ENCODE results near the gene LRRN2. TPM values are rescaled to one million over a fixed set of nuclear protein-coding genes. Genes with fewer than 3 reads are reported as not detected.
"Not testable (repeated sequence)": the region's sequence is repeated elsewhere in the genome, so short reads cannot be mapped to it uniquely, and the experiment has no call there.

Gene LRRN2
- total RNA-seq, 1 experiment from 2014 or later, result 5.8 TPM

- Histone ChIP-seq H3K18ac (ENCODE audit: insufficient read length, low read depth, low read length) (no peak overlapping the region), H4K20me1 (ENCODE audit: control insufficient read depth, insufficient read depth, insufficient read length) (no peaks in the 10 kb centered on the region), H3K9me3 (ENCODE audit: control insufficient read depth, low read depth, low read length) (no peaks in the 10 kb centered on the region), H3K79me1 (ENCODE audit: insufficient read depth, low read depth, low read length, poor library complexity, severe bottlenecking) (no peaks in the 10 kb centered on the region), H4K5ac (ENCODE audit: insufficient read length, low read depth, low read length) (no peak overlapping the region), H2BK12ac (ENCODE audit: insufficient read length, low read depth, low read length) (no peak overlapping the region), H3K79me2 (ENCODE audit: insufficient read depth, low read length) (no peaks in the 10 kb centered on the region), H2BK5ac (ENCODE audit: insufficient read length, low read length) (no peak overlapping the region), H3T11ph (ENCODE audit: low read length) (no peak overlapping the region), H2BK120ac (ENCODE audit: low read depth, low read length, poor library complexity, severe bottlenecking) (no peak overlapping the region), H3K4me1 (ENCODE audit: insufficient read depth, low read length) (peaks cover 18% of the 10 kb centered on the region), H3K56ac (ENCODE audit: insufficient read length, low read depth, low read length) (no peak overlapping the region), H3K4ac (ENCODE audit: low read depth, low read length) (no peak overlapping the region), H4K8ac (replicated peaks; ENCODE audit: insufficient read length, low read depth, low read length) (no peak overlapping the region), H3K4me2 (ENCODE audit: insufficient read depth, insufficient read length, low read length) (no peak overlapping the region), H2AFZ (ENCODE audit: low read length) (no peak overlapping the region), H4K91ac (ENCODE audit: insufficient read length, low read depth, low read length) (no peak overlapping the region), H2BK20ac (ENCODE audit: low read depth, low read length, poor library complexity, severe bottlenecking) (no peak overlapping the region), H3K27ac (ENCODE audit: insufficient read length, low read depth, low read length) (no peak overlapping the region), H2AK5ac (ENCODE audit: insufficient read length, low read length) (no peak overlapping the region), H3K14ac (ENCODE audit: insufficient read depth, low read length) (no peak overlapping the region), H2BK15ac (ENCODE audit: low read depth, low read length) (no peak overlapping the region), H3K27me3 (ENCODE audit: insufficient read depth, low read length) (no peaks in the 10 kb centered on the region; the same call in 1 of the 2 replicates), H3K23me2 (ENCODE audit: insufficient read length, low read depth, low read length, poor library complexity, severe bottlenecking) (no peaks in the 10 kb centered on the region), H3K23ac (ENCODE audit: insufficient read length, low read depth, low read length) (no peak overlapping the region), H3K9ac (ENCODE audit: extremely low read depth, insufficient read length, low read length) (no peak overlapping the region)
- H3K9me3 Mint-ChIP-seq, result no peaks in the 10 kb centered on the region; a peak in 1 of 5 replicates
- H3K27me3 Mint-ChIP-seq (ENCODE audit: low read depth), result peaks cover 30% of the 10 kb centered on the region
- no peak overlapping the region for H3K27ac Mint-ChIP-seq
- WGBS (ENCODE audit: extremely low coverage, insufficient read length, low lambda C conversion rate), result no CpG with 5 or more reads among the region's 2 CpGs
- no peak for DNase-seq
- H3K36me3 Mint-ChIP-seq (ENCODE audit: insufficient read depth in 1 of 3, low read depth in 3 of 3), result peaks cover 0 to 4% (median 0%) of the 10 kb centered on the region in 3 experiments; a peak in 2 of 7 replicates
- H3K4me3 Mint-ChIP-seq, result no peak overlapping the region
- peaks cover 72 to 77% of the 10 kb centered on the region in 2 experiments for H3K4me1 Mint-ChIP-seq
- TF ChIP-seq, protein P1, sequence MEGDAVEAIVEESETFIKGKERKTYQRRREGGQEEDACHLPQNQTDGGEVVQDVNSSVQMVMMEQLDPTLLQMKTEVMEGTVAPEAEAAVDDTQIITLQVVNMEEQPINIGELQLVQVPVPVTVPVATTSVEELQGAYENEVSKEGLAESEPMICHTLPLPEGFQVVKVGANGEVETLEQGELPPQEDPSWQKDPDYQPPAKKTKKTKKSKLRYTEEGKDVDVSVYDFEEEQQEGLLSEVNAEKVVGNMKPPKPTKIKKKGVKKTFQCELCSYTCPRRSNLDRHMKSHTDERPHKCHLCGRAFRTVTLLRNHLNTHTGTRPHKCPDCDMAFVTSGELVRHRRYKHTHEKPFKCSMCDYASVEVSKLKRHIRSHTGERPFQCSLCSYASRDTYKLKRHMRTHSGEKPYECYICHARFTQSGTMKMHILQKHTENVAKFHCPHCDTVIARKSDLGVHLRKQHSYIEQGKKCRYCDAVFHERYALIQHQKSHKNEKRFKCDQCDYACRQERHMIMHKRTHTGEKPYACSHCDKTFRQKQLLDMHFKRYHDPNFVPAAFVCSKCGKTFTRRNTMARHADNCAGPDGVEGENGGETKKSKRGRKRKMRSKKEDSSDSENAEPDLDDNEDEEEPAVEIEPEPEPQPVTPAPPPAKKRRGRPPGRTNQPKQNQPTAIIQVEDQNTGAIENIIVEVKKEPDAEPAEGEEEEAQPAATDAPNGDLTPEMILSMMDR (conservative IDR thresholded peaks at IDR 0.05), result no peak
These were observed 114.4 kb downstream of the LRRN2 start for GRCh38 chr1:204571128-204571527.

- not testable (repeated sequence) for H2BK5ac ChIP-seq (ENCODE audit: insufficient read length, low read length); H3K79me1 ChIP-seq (ENCODE audit: insufficient read depth, low read depth, low read length, poor library complexity, severe bottlenecking); H3K9me3 ChIP-seq (ENCODE audit: control insufficient read depth, low read depth, low read length); H2BK12ac ChIP-seq (ENCODE audit: insufficient read length, low read depth, low read length); H3K27ac ChIP-seq (ENCODE audit: insufficient read length, low read depth, low read length); H3K36me3 Mint-ChIP-seq (ENCODE audit: insufficient read depth in 1 of 3, low read depth in 3 of 3); H3K23ac ChIP-seq (ENCODE audit: insufficient read length, low read depth, low read length); H4K91ac ChIP-seq (ENCODE audit: insufficient read length, low read depth, low read length); H2AK5ac ChIP-seq (ENCODE audit: insufficient read length, low read length); H4K8ac ChIP-seq (replicated peaks; ENCODE audit: insufficient read length, low read depth, low read length); H3K18ac ChIP-seq (ENCODE audit: insufficient read length, low read depth, low read length); H3K9ac ChIP-seq (ENCODE audit: extremely low read depth, insufficient read length, low read length); H2BK20ac ChIP-seq (ENCODE audit: low read depth, low read length, poor library complexity, severe bottlenecking); H3K4ac ChIP-seq (ENCODE audit: low read depth, low read length); H4K5ac ChIP-seq (ENCODE audit: insufficient read length, low read depth, low read length); H3T11ph ChIP-seq (ENCODE audit: low read length); H2AFZ ChIP-seq (ENCODE audit: low read length); H3K4me2 ChIP-seq (ENCODE audit: insufficient read depth, insufficient read length, low read length); DNase-seq; H3K14ac ChIP-seq (ENCODE audit: insufficient read depth, low read length); H3K23me2 ChIP-seq (ENCODE audit: insufficient read length, low read depth, low read length, poor library complexity, severe bottlenecking); H3K56ac ChIP-seq (ENCODE audit: insufficient read length, low read depth, low read length); H2BK15ac ChIP-seq (ENCODE audit: low read depth, low read length); H3K27me3 ChIP-seq (ENCODE audit: insufficient read depth, low read length); H3K79me2 ChIP-seq (ENCODE audit: insufficient read depth, low read length); H3K9me3 Mint-ChIP-seq; H4K20me1 ChIP-seq (ENCODE audit: control insufficient read depth, insufficient read depth, insufficient read length); H2BK120ac ChIP-seq (ENCODE audit: low read depth, low read length, poor library complexity, severe bottlenecking); H3K27ac Mint-ChIP-seq; H3K4me3 Mint-ChIP-seq
- peaks cover 21% of the 10 kb centered on the region for H3K27me3 Mint-ChIP-seq (ENCODE audit: low read depth)
- H3K4me1 Mint-ChIP-seq, result peaks cover 74 to 76% of the 10 kb centered on the region in 2 experiments
- H3K4me1 ChIP-seq (ENCODE audit: insufficient read depth, low read length), result peaks cover 13% of the 10 kb centered on the region
- no CpG with 5 or more reads among the region's 3 CpGs for WGBS (ENCODE audit: extremely low coverage, insufficient read length, low lambda C conversion rate)
These were observed 115.5 kb downstream of the LRRN2 start for GRCh38 chr1:204570021-204570420.
